GM21526 (cell line): Measurements from ENCODE around the gene HIVEP3.
"Not testable (repeated sequence)": the region's sequence is repeated elsewhere in the genome, so short reads cannot be mapped to it uniquely, and the experiment has no call there.

Experiments used
- ATAC-seq: cut with Tn5 transposase; IDR thresholded peaks from one replicate; pipeline ENCODE4 v1.9.1; 2021; ENCODE audit warnings: moderate library complexity; ENCODE audit not compliant: unreplicated experiment, low FRiP score

The HIVEP3 gene

GRCh38 chr1:41924911-41925310, 6.2 kb upstream of the HIVEP3 start:
- no peak for ATAC-seq

GRCh38 chr1:41921271-41921670, 2.5 kb upstream of the HIVEP3 start:
- ATAC-seq, result not testable (repeated sequence)

- no peak for ATAC-seq
Observed at GRCh38 chr1:41920658-41921057, 1.9 kb upstream of the HIVEP3 start.

- no peak for ATAC-seq
Observed at GRCh38 chr1:41919764-41920397, 1.2 kb upstream of the HIVEP3 start.

- ATAC-seq, result no peak
Observed at GRCh38 chr1:41919131-41919530, 409 bp upstream of the HIVEP3 start.

GRCh38 chr1:41917835-41918449, 780 bp downstream of the HIVEP3 start:
- ATAC-seq, result no peak

GRCh38 chr1:41917076-41917475, 1.6 kb downstream of the HIVEP3 start:
- ATAC-seq, result no peak

- ATAC-seq, result no peak
Observed at GRCh38 chr1:41915786-41916571, 2.7 kb downstream of the HIVEP3 start.

GRCh38 chr1:41914516-41914915, 4.2 kb downstream of the HIVEP3 start:
- ATAC-seq, result no peak

GRCh38 chr1:41913014-41913413, 5.7 kb downstream of the HIVEP3 start:
- no peak for ATAC-seq

GRCh38 chr1:41908288-41908895, 10.3 kb downstream of the HIVEP3 start:
- ATAC-seq, result no peak

GRCh38 chr1:41907446-41907845, 11.3 kb downstream of the HIVEP3 start:
- ATAC-seq, result no peak

GRCh38 chr1:41906943-41907342, 11.8 kb downstream of the HIVEP3 start:
- no peak for ATAC-seq

- ATAC-seq, result no peak
Observed at GRCh38 chr1:41905093-41905675, 13.5 kb downstream of the HIVEP3 start.

- no peak for ATAC-seq
Observed at GRCh38 chr1:41902664-41903063, 16.1 kb downstream of the HIVEP3 start.

GRCh38 chr1:41902159-41902577, 16.6 kb downstream of the HIVEP3 start:
- no peak for ATAC-seq

GRCh38 chr1:41901551-41901950, 17.2 kb downstream of the HIVEP3 start:
- no peak for ATAC-seq

- ATAC-seq, result no peak
Observed at GRCh38 chr1:41900603-41901444, 17.9 kb downstream of the HIVEP3 start.

- no peak for ATAC-seq
Observed at GRCh38 chr1:41898191-41898713, 20.5 kb downstream of the HIVEP3 start.

GRCh38 chr1:41895552-41895951, 23.2 kb downstream of the HIVEP3 start:
- ATAC-seq, result no peak
